ENCODE measurements around the gene TMEM50B. TPM values are rescaled to one million over a fixed set of nuclear protein-coding genes. Genes with fewer than 3 reads are reported as not detected.

Gene TMEM50B
- total RNA-seq, 2 experiments from 2014 or later, result 38.4 to 40.3 TPM

GRCh38 chr21:33461538-33462250 is 18.1 kb downstream of the TMEM50B start:
- intact Hi-C loops (cut with DNase I, micrococcal nuclease), result no loop called here
- H3K4me3 ChIP-seq (ENCODE audit: low read length), result no peak overlapping the region
- DNase-seq (no peak), ATAC-seq (ENCODE audit: poor library complexity) (no peak)
- H3K9me3 ChIP-seq (ENCODE audit: control insufficient read depth in 1 of 2, insufficient read depth in 1 of 2, low read length in 2 of 2), result no peaks in the 10 kb centered on the region
- CTCF ChIA-PET, result interaction anchor here (1.2 kb wide), 1 partner anchor 144 kb away, joined by 3 read pairs; no protein-coding TSS in a partner anchor
- Mint-ChIP-seq H3K27me3 (no peaks in the 10 kb centered on the region), H3K4me3 (no peak overlapping the region), H3K36me3 (ENCODE audit: low read depth) (peaks cover 62% of the 10 kb centered on the region), H3K27ac (no peak overlapping the region), H3K4me1 (ENCODE audit: low read depth) (no peaks in the 10 kb centered on the region), H3K9me3 (no peaks in the 10 kb centered on the region)
- no peaks in the 10 kb centered on the region for H3K27me3 ChIP-seq (ENCODE audit: control insufficient read depth in 1 of 2, insufficient read depth in 2 of 2, low read length in 2 of 2)
- H3K4me1 ChIP-seq (ENCODE audit: insufficient read depth, low read length), result no peaks in the 10 kb centered on the region
- peaks cover 42% of the 10 kb centered on the region for H3K36me3 ChIP-seq (ENCODE audit: insufficient read depth, low read length)
- POLR2A ChIA-PET, result interaction anchor here (0.5 to 0.6 kb wide), 2 partner anchors 40 to 553 kb away, joined by 3 read pairs; no protein-coding TSS in a partner anchor
- no peak overlapping the region for H3K27ac ChIP-seq (ENCODE audit: low read depth in 1 of 2, low read length in 2 of 2)
- TF ChIP-seq CTCF (IDR thresholded peaks at IDR 0.05), result no peak

- no peak for DNase-seq
- Mint-ChIP-seq H3K27me3 (no peaks in the 10 kb centered on the region), H3K4me1 (ENCODE audit: low read depth) (no peaks in the 10 kb centered on the region), H3K27ac (no peak overlapping the region), H3K9me3 (no peaks in the 10 kb centered on the region), H3K4me3 (no peak overlapping the region), H3K36me3 (ENCODE audit: low read depth) (peaks cover 60% of the 10 kb centered on the region)
- POLR2A ChIA-PET, result interaction anchor here (1.8 kb wide), 1 partner anchor 21 kb away, joined by 5 read pairs; the partner anchor contains the start of gene TMEM50B
- CTCF ChIA-PET, result interaction anchor here (1.3 kb wide), 1 partner anchor 147 kb away, joined by 4 read pairs; no protein-coding TSS in a partner anchor
- intact Hi-C loops (cut with DNase I, micrococcal nuclease), result loop anchor here in 1 of 2 experiments (10.0 kb wide), 1 partner anchor 804 kb away; no protein-coding TSS in a partner anchor
- no peaks in the 10 kb centered on the region for H3K9me3 ChIP-seq (ENCODE audit: control insufficient read depth in 1 of 2, insufficient read depth in 1 of 2, low read length in 2 of 2)
- H3K27ac ChIP-seq (ENCODE audit: low read depth in 1 of 2, low read length in 2 of 2), result no peak overlapping the region
- peaks cover 42% of the 10 kb centered on the region for H3K36me3 ChIP-seq (ENCODE audit: insufficient read depth, low read length)
- no peak for TF ChIP-seq CTCF (IDR thresholded peaks at IDR 0.05)
- no peaks in the 10 kb centered on the region for H3K27me3 ChIP-seq (ENCODE audit: control insufficient read depth in 1 of 2, insufficient read depth in 2 of 2, low read length in 2 of 2)
- no peak for ATAC-seq (ENCODE audit: poor library complexity)
- no peak overlapping the region for H3K4me3 ChIP-seq (ENCODE audit: low read length)
- no peaks in the 10 kb centered on the region for H3K4me1 ChIP-seq (ENCODE audit: insufficient read depth, low read length)
Measured at GRCh38 chr21:33458861-33459260, 20.9 kb downstream of the TMEM50B start.

DNA sequence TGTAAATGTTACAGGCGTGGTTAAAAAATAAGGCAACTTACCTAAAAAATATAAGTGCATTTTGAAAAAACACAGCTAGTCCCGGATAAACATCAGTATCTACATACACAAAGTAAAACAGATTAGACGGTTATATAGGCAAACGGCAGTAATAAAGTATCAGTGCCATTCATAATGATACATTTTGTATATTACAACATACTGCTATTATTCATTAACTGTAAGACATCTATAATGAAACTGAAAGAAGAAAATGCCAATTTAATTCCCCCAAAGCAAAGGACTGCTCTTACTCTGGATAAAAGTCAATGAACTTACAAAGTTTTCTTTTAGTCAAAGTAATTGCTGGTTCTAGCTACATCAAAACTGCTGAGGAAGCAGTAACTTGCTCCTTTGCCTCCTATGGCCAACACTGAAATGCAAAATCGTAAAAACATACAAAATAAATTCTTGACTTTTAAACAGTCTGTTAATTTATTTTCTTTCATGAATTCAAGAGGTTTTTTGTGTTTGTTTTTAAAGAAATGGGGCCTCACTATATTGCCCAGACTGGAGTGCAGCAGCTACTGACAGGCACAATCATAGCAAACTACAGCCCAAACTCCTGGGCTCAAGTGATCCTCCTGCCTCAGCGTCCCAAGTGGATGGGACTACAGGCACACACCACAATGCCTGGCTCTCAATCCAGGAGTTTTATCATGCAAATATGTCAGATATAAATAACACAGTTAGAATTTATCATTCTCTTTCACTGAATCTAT is 23.9 kb downstream of the TMEM50B start:
- ATAC-seq (ENCODE audit: poor library complexity), result no peak
- Mint-ChIP-seq H3K4me1 (ENCODE audit: low read depth) (no peaks in the 10 kb centered on the region), H3K9me3 (no peaks in the 10 kb centered on the region), H3K36me3 (ENCODE audit: low read depth) (peaks cover 70% of the 10 kb centered on the region), H3K4me3 (no peak overlapping the region), H3K27ac (no peak overlapping the region), H3K27me3 (no peaks in the 10 kb centered on the region)
- Histone ChIP-seq H3K27me3 (ENCODE audit: control insufficient read depth in 1 of 2, insufficient read depth in 2 of 2, low read length in 2 of 2) (no peaks in the 10 kb centered on the region), H3K27ac (ENCODE audit: low read depth in 1 of 2, low read length in 2 of 2) (no peak overlapping the region), H3K4me1 (ENCODE audit: insufficient read depth, low read length) (no peaks in the 10 kb centered on the region), H3K4me3 (ENCODE audit: low read length) (no peak overlapping the region), H3K36me3 (ENCODE audit: insufficient read depth, low read length) (peaks cover 42% of the 10 kb centered on the region), H3K9me3 (ENCODE audit: control insufficient read depth in 1 of 2, insufficient read depth in 1 of 2, low read length in 2 of 2) (no peaks in the 10 kb centered on the region)
- DNase-seq, result no peak
- CTCF ChIA-PET, result interaction anchor here (1.5 kb wide), 1 partner anchor 9 kb away, joined by 4 read pairs; no protein-coding TSS in a partner anchor
- POLR2A ChIA-PET, result interaction anchor here (1.0 to 1.1 kb wide), 2 partner anchors 24 to 48 kb away, joined by 3 read pairs; partner anchors contain the start of gene TMEM50B
- TF ChIP-seq CTCF (IDR thresholded peaks at IDR 0.05), result no peak
- intact Hi-C loops (cut with DNase I, micrococcal nuclease), result loop anchor here in 1 of 2 experiments (10.0 kb wide), 1 partner anchor 801 kb away; no protein-coding TSS in a partner anchor

Data from CD4-positive, alpha-beta T cell (primary cell).